ENCODE measurements around the gene FAM20B. TPM values are rescaled to one million over a fixed set of nuclear protein-coding genes. Genes with fewer than 3 reads are reported as not detected.

FAM20B gene
- total and polyA plus RNA-seq, 2 experiments from 2014 or later = 5.3 to 22.5 TPM

DNA sequence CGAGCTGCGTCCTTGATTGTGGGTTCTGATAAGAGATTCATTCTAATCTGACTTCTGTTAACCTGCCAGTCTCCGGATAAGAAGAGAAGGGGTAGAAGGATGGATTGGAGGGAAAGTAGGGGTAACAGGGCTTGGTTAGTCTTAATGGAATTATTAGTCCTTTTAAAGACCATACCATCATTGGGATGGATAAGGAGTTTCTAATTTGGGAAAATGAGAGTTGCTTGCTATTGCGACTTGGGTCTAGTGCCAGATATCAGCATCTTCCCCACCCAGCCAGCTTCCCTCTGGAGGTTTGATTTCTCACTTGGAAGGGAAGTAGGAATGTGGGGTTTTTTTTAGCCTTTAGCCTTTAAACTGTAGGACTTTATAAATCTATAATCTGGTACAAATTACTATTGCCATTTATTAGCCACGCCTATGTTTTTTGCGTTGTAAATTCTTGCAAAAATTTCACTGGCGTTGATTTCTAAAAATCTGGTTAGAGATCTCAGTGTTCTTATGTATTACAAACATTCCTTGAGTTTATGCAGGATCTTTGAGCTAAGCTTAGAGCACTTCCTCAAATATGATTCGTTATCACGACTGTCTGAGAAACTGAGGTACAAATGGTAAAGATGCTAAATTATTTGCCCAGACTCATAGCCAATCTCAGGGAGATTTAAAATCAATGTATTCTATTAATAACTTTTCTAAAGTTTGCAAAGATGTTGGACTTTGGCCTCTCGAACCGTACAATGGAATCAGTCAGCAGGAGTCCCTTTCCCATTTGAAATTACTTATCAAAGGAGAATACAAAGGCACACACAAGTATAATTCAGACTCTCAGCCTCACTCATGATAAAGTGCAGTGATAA lies 1.3 kb downstream of the FAM20B start:
- peaks cover 4% of the 10 kb centered on the region for H3K27me3 Mint-ChIP-seq (ENCODE audit: insufficient read depth, low read depth, poor library complexity)

More for the DNA sequence above, 1.3 kb downstream of the FAM20B start:
- Mint-ChIP-seq H3K27ac (peak overlapping the region; percentile 49), H3K36me3 (ENCODE audit: low read depth) (no peaks in the 10 kb centered on the region; the same call in 2 of the 3 replicates), H3K4me3 (peak overlapping the region; percentile 90), H3K9me3 (no peaks in the 10 kb centered on the region), H3K4me1 (peaks cover 53% of the 10 kb centered on the region)
- TF ChIP-seq CREB1 (CRISPR knock-in tag; IDR thresholded peaks at IDR 0.05; ENCODE audit: low read depth) = no peak
- TF ChIP-seq, protein P1, sequence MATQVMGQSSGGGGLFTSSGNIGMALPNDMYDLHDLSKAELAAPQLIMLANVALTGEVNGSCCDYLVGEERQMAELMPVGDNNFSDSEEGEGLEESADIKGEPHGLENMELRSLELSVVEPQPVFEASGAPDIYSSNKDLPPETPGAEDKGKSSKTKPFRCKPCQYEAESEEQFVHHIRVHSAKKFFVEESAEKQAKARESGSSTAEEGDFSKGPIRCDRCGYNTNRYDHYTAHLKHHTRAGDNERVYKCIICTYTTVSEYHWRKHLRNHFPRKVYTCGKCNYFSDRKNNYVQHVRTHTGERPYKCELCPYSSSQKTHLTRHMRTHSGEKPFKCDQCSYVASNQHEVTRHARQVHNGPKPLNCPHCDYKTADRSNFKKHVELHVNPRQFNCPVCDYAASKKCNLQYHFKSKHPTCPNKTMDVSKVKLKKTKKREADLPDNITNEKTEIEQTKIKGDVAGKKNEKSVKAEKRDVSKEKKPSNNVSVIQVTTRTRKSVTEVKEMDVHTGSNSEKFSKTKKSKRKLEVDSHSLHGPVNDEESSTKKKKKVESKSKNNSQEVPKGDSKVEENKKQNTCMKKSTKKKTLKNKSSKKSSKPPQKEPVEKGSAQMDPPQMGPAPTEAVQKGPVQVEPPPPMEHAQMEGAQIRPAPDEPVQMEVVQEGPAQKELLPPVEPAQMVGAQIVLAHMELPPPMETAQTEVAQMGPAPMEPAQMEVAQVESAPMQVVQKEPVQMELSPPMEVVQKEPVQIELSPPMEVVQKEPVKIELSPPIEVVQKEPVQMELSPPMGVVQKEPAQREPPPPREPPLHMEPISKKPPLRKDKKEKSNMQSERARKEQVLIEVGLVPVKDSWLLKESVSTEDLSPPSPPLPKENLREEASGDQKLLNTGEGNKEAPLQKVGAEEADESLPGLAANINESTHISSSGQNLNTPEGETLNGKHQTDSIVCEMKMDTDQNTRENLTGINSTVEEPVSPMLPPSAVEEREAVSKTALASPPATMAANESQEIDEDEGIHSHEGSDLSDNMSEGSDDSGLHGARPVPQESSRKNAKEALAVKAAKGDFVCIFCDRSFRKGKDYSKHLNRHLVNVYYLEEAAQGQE (IDR thresholded peaks at IDR 0.05; ENCODE audit: unreplicated experiment) = no peak
- no peak for TF ChIP-seq EZH2 (IDR thresholded peaks at IDR 0.05; ENCODE audit: low read depth, unreplicated experiment)
- TF ChIP-seq, protein P2, sequence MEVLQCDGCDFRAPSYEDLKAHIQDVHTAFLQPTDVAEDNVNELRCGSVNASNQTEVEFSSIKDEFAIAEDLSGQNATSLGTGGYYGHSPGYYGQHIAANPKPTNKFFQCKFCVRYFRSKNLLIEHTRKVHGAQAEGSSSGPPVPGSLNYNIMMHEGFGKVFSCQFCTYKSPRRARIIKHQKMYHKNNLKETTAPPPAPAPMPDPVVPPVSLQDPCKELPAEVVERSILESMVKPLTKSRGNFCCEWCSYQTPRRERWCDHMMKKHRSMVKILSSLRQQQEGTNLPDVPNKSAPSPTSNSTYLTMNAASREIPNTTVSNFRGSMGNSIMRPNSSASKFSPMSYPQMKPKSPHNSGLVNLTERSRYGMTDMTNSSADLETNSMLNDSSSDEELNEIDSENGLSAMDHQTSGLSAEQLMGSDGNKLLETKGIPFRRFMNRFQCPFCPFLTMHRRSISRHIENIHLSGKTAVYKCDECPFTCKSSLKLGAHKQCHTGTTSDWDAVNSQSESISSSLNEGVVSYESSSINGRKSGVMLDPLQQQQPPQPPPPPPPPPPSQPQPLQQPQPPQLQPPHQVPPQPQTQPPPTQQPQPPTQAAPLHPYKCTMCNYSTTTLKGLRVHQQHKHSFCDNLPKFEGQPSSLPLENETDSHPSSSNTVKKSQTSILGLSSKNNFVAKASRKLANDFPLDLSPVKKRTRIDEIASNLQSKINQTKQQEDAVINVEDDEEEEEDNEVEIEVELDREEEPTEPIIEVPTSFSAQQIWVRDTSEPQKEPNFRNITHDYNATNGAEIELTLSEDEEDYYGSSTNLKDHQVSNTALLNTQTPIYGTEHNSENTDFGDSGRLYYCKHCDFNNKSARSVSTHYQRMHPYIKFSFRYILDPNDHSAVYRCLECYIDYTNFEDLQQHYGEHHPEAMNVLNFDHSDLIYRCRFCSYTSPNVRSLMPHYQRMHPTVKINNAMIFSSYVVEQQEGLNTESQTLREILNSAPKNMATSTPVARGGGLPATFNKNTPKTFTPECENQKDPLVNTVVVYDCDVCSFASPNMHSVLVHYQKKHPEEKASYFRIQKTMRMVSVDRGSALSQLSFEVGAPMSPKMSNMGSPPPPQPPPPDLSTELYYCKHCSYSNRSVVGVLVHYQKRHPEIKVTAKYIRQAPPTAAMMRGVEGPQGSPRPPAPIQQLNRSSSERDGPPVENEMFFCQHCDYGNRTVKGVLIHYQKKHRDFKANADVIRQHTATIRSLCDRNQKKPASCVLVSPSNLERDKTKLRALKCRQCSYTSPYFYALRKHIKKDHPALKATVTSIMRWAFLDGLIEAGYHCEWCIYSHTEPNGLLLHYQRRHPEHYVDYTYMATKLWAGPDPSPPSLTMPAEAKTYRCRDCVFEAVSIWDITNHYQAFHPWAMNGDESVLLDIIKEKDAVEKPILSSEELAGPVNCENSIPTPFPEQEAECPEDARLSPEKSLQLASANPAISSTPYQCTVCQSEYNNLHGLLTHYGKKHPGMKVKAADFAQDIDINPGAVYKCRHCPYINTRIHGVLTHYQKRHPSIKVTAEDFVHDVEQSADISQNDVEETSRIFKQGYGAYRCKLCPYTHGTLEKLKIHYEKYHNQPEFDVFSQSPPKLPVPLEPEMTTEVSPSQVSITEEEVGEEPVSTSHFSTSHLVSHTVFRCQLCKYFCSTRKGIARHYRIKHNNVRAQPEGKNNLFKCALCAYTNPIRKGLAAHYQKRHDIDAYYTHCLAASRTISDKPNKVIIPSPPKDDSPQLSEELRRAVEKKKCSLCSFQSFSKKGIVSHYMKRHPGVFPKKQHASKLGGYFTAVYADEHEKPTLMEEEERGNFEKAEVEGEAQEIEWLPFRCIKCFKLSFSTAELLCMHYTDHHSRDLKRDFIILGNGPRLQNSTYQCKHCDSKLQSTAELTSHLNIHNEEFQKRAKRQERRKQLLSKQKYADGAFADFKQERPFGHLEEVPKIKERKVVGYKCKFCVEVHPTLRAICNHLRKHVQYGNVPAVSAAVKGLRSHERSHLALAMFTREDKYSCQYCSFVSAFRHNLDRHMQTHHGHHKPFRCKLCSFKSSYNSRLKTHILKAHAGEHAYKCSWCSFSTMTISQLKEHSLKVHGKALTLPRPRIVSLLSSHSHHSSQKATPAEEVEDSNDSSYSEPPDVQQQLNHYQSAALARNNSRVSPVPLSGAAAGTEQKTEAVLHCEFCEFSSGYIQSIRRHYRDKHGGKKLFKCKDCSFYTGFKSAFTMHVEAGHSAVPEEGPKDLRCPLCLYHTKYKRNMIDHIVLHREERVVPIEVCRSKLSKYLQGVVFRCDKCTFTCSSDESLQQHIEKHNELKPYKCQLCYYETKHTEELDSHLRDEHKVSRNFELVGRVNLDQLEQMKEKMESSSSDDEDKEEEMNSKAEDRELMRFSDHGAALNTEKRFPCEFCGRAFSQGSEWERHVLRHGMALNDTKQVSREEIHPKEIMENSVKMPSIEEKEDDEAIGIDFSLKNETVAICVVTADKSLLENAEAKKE (CRISPR knock-in tag; IDR thresholded peaks at IDR 0.05) = no peak
- no peak for TF ChIP-seq ZNF331 (CRISPR knock-in tag; IDR thresholded peaks at IDR 0.05; ENCODE audit: low read depth)
- no peak for TF ChIP-seq EZH2phosphoT487 (IDR thresholded peaks at IDR 0.05; ENCODE audit: unreplicated experiment)
- TF ChIP-seq, protein P3, sequence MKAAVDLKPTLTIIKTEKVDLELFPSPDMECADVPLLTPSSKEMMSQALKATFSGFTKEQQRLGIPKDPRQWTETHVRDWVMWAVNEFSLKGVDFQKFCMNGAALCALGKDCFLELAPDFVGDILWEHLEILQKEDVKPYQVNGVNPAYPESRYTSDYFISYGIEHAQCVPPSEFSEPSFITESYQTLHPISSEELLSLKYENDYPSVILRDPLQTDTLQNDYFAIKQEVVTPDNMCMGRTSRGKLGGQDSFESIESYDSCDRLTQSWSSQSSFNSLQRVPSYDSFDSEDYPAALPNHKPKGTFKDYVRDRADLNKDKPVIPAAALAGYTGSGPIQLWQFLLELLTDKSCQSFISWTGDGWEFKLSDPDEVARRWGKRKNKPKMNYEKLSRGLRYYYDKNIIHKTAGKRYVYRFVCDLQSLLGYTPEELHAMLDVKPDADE (IDR thresholded peaks at IDR 0.05) = no peak
- no peak for TF ChIP-seq JUNB (IDR thresholded peaks at IDR 0.05; ENCODE audit: unreplicated experiment)
- TF ChIP-seq STAT1 (IDR thresholded peaks at IDR 0.05; ENCODE audit: unreplicated experiment) = no peak
- no peak for TF ChIP-seq POLR2AphosphoS5 (IDR thresholded peaks at IDR 0.05; ENCODE audit: low read depth)
- no peak for TF ChIP-seq ZNF114 (CRISPR knock-in tag; IDR thresholded peaks at IDR 0.05)
- TF ChIP-seq, protein P4, sequence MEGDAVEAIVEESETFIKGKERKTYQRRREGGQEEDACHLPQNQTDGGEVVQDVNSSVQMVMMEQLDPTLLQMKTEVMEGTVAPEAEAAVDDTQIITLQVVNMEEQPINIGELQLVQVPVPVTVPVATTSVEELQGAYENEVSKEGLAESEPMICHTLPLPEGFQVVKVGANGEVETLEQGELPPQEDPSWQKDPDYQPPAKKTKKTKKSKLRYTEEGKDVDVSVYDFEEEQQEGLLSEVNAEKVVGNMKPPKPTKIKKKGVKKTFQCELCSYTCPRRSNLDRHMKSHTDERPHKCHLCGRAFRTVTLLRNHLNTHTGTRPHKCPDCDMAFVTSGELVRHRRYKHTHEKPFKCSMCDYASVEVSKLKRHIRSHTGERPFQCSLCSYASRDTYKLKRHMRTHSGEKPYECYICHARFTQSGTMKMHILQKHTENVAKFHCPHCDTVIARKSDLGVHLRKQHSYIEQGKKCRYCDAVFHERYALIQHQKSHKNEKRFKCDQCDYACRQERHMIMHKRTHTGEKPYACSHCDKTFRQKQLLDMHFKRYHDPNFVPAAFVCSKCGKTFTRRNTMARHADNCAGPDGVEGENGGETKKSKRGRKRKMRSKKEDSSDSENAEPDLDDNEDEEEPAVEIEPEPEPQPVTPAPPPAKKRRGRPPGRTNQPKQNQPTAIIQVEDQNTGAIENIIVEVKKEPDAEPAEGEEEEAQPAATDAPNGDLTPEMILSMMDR (conservative IDR thresholded peaks at IDR 0.05; ENCODE audit: low read depth in 2 of 2) = no peak
- TF ChIP-seq NANOG (IDR thresholded peaks at IDR 0.05; ENCODE audit: borderline replicate concordance) = no peak
- peak overlapping the region; percentile 92; the same call in 1 of the 2 replicates for H3K27ac ChIP-seq (ENCODE audit: low read depth)
- no peak for DNase-seq (ENCODE audit: low spot score)
- H3K27me3 ChIP-seq (ENCODE audit: insufficient read depth) = no peaks in the 10 kb centered on the region; the same call in 1 of the 2 replicates
- H3K9me2 ChIP-seq (ENCODE audit: insufficient read depth) = no peaks in the 10 kb centered on the region
- peak overlapping the region; percentile 76 for H3K4me3 ChIP-seq
- peak overlapping the region; percentile 89; the same call in 1 of the 2 replicates for H2AFZ ChIP-seq
- H3F3A ChIP-seq (replicated peaks; ENCODE audit: low read depth) = peaks cover 7% of the 10 kb centered on the region
- H3K4me2 ChIP-seq = peak overlapping the region; percentile 88
- no peaks in the 10 kb centered on the region for H3K36me3 ChIP-seq (ENCODE audit: insufficient read depth)
- H4K20me1 ChIP-seq (replicated peaks; ENCODE audit: insufficient read depth) = peaks cover 2% of the 10 kb centered on the region; the same call in 1 of the 2 replicates
- peaks cover 52% of the 10 kb centered on the region for H3K79me2 ChIP-seq (replicated peaks; ENCODE audit: insufficient read depth)
- H3K4me1 ChIP-seq (ENCODE audit: insufficient read depth) = peaks cover 34% of the 10 kb centered on the region
- no peak for ATAC-seq

All from GM23338 (cell line).